Sigmoid colon (tissue), 7 donors: ENCODE results near the gene CCDC57. TPM values are rescaled to one million over a fixed set of nuclear protein-coding genes. Genes with fewer than 3 reads are reported as not detected.
A peak's percentile ranks its signal among the peaks of the same experiment; 100 is the strongest.

Source experiments
- DNase-seq: peaks from one replicate; pipeline ENCODE4 v3.0.0-alpha.2; 2019
- H3K27ac ChIP-seq, 4 donors: fragments of 200-600 bp; sonication (generic); one replicate each; pipeline ENCODE4 v1.5.1; 2016 to 2019; ENCODE audit warnings: mild to moderate bottlenecking in 1 of 4
- H3K27me3 ChIP-seq, 3 donors: fragments of 200-600 bp; sonication (generic); one replicate each; pipeline ENCODE4 v1.5.1; 2019; ENCODE audit warnings: mild to moderate bottlenecking in 1 of 3
- H3K36me3 ChIP-seq, 4 donors: fragments of 200-600 bp; sonication (generic); one replicate each; pipeline ENCODE4 v1.5.1; 2016 to 2019
- H3K4me1 ChIP-seq, 4 donors: fragments of 200-600 bp; sonication (generic); one replicate each; pipeline ENCODE4 v1.5.1; 2017 to 2019
- H3K4me3 ChIP-seq, 4 donors: fragments of 200-600 bp; sonication (generic); one replicate each; pipeline ENCODE4 v1.5.1; 2017 to 2019; ENCODE audit warnings: mild to moderate bottlenecking in 2 of 4, moderate library complexity in 1 of 4
- H3K9me3 ChIP-seq, 4 donors: fragments of 200-600 bp in 3 of 4; sonication (generic) in 3 of 4; one replicate each; pipeline versions ENCODE4 v1.5.1 to v1.6.1; 2013 to 2019
- CTCF ChIP-seq, 4 experiments: fragments of 450-650 bp in 3 of 4; fragments of 200-600 bp in 1 of 4; IDR thresholded peaks; one replicate each; pipeline ENCODE4 v1.5.1; 2016 to 2019; ENCODE audit warnings: antibody characterized with exemption in 4 of 4, mild to moderate bottlenecking in 3 of 4, moderate library complexity in 2 of 4
- EP300 ChIP-seq, 4 donors: sonication (generic); formaldehyde crosslinking; IDR thresholded peaks; one replicate each; pipeline ENCODE4 v1.6.1; 2017; ENCODE audit warnings: antibody characterized with exemption in 4 of 4
- POLR2A ChIP-seq, 2 donors: fragments of 450-650 bp; IDR thresholded peaks; one replicate each; pipeline ENCODE4 v1.6.1; 2016; ENCODE audit warnings: antibody characterized with exemption in 2 of 2, mild to moderate bottlenecking in 2 of 2, moderate library complexity in 2 of 2
- POLR2AphosphoS5 ChIP-seq, 4 donors: sonication (generic); formaldehyde crosslinking; IDR thresholded peaks; one replicate each; pipeline ENCODE4 v1.6.1; 2017; ENCODE audit warnings: antibody characterized with exemption in 4 of 4
- WGBS, 2 donors: extraction: QIAGEN DNeasy Blood & Tissue Kit; methylation state at CpG; one replicate each; pipeline ENCODE4 v1.1.7; 2013; 5-methylcytosine and 5-hydroxymethylcytosine counted together
- intact Hi-C: fragments of 100-400 bp; cut with DNase I; formaldehyde crosslinking; loops from one replicate; pipeline ENCODE4 v1.15.1; 2023
- polyA plus RNA-seq, 3 donors: library from polyadenylated mRNA; stranded (reverse); fragments of 200-250 nt; gene quantifications; one replicate each; pipeline ENCODE4 v1.2.3, GENCODE V29; 2013
- total RNA-seq, 4 donors: library from RNA; depleted of rRNA; stranded (reverse); fragments of >200 nt; gene quantifications; one replicate each; pipeline ENCODE4 v1.1.0, GENCODE V29; 2016
- donor health status: healthy with polysubstance abuse.
- donor health status: Bipolar disorder and iron deficiency.
- donor health status: healthy.

The CCDC57 gene
- total and polyA plus RNA-seq, 7 donors: 13.3 to 47.8 (median 24.4) TPM

GRCh38 chr17:82063424-82064415 is 148.9 kb downstream of the CCDC57 start:
- TF ChIP-seq EP300 (IDR thresholded peaks at IDR 0.05) (no peak), CTCF (IDR thresholded peaks at IDR 0.05) (no peak), POLR2A (IDR thresholded peaks at IDR 0.05) (no peak), POLR2AphosphoS5 (IDR thresholded peaks at IDR 0.05) (no peak)
- Histone ChIP-seq H3K9me3 (no peaks in the 10 kb centered on the region), H3K4me3 (no peak overlapping the region), H3K27ac (no peak overlapping the region), H3K36me3 (peaks cover 9 to 53% (median 19%) of the 10 kb centered on the region in 4 donors), H3K27me3 (no peaks in the 10 kb centered on the region), H3K4me1 (peaks cover 0 to 30% (median 25%) of the 10 kb centered on the region in 4 donors)
- no peak for DNase-seq
- WGBS, 2 donors: 71 to 81% methylated on average over 20 of the region's 20 CpGs
- intact Hi-C loops: loop anchor here (2.0 kb wide), 1 partner anchor 35 kb away; the partner anchor contains the start of gene FASN

- no peak for DNase-seq
- H3K4me1 ChIP-seq: peaks cover 0 to 30% (median 25%) of the 10 kb centered on the region in 4 donors
- H3K36me3 ChIP-seq: peaks cover 10 to 61% (median 21%) of the 10 kb centered on the region in 4 donors
- TF ChIP-seq POLR2AphosphoS5 (IDR thresholded peaks at IDR 0.05): no peak
- TF ChIP-seq EP300 (IDR thresholded peaks at IDR 0.05): no peak
- TF ChIP-seq CTCF (IDR thresholded peaks at IDR 0.05): no peak
- no peak for TF ChIP-seq POLR2A (IDR thresholded peaks at IDR 0.05)
- no peak overlapping the region for H3K4me3 ChIP-seq
- 93 to 96% methylated on average over 9 of the region's 9 CpGs for WGBS, 2 donors
- H3K27me3 ChIP-seq: no peaks in the 10 kb centered on the region
- no peaks in the 10 kb centered on the region for H3K9me3 ChIP-seq
- intact Hi-C loops: no loop called here
- no peak overlapping the region for H3K27ac ChIP-seq
Measured at GRCh38 chr17:82062984-82063368, 149.7 kb downstream of the CCDC57 start.

GRCh38 chr17:82062076-82062983 is 150.3 kb downstream of the CCDC57 start:
- 87 to 91% methylated on average over 24 of the region's 24 CpGs for WGBS, 2 donors
- no peak overlapping the region for H3K27ac ChIP-seq
- intact Hi-C loops: no loop called here
- H3K9me3 ChIP-seq: no peaks in the 10 kb centered on the region
- no peak for DNase-seq
- peaks cover 16 to 67% (median 24%) of the 10 kb centered on the region in 4 donors for H3K36me3 ChIP-seq
- H3K4me3 ChIP-seq: no peak overlapping the region
- TF ChIP-seq EP300 (IDR thresholded peaks at IDR 0.05) (no peak), CTCF (IDR thresholded peaks at IDR 0.05) (no peak), POLR2AphosphoS5 (IDR thresholded peaks at IDR 0.05) (no peak), POLR2A (IDR thresholded peaks at IDR 0.05) (no peak)
- no peaks in the 10 kb centered on the region for H3K27me3 ChIP-seq
- peaks cover 0 to 30% (median 25%) of the 10 kb centered on the region in 4 donors for H3K4me1 ChIP-seq

- no peaks in the 10 kb centered on the region for H3K27me3 ChIP-seq
- intact Hi-C loops: no loop called here
- H3K4me1 ChIP-seq: peaks cover 0 to 26% (median 22%) of the 10 kb centered on the region in 4 donors
- H3K9me3 ChIP-seq: no peaks in the 10 kb centered on the region
- H3K27ac ChIP-seq: no peak overlapping the region
- WGBS, 2 donors: 88 to 92% methylated on average over 34 of the region's 34 CpGs
- H3K4me3 ChIP-seq: no peak overlapping the region
- no peak for DNase-seq
- H3K36me3 ChIP-seq: peaks cover 27 to 78% (median 31%) of the 10 kb centered on the region in 4 donors
- TF ChIP-seq EP300 (IDR thresholded peaks at IDR 0.05) (no peak), POLR2AphosphoS5 (IDR thresholded peaks at IDR 0.05) (peak in 1 of 4 donors; percentile 9), POLR2A (IDR thresholded peaks at IDR 0.05) (no peak), CTCF (IDR thresholded peaks at IDR 0.05) (no peak)
Measured at GRCh38 chr17:82061047-82061925, 151.4 kb downstream of the CCDC57 start.
